Measurements from ENCODE around the gene HMGCS1. TPM values are rescaled to one million over a fixed set of nuclear protein-coding genes. Genes with fewer than 3 reads are reported as not detected.

Gene HMGCS1
- total and polyA plus RNA-seq, 4 donors, result 162 to 630 (median 458) TPM

- 50% methylated on average over 1 of the region's 1 CpG for WGBS (ENCODE audit: insufficient coverage)
- no peaks in the 10 kb centered on the region for H3K27me3 ChIP-seq (ENCODE audit: control insufficient read depth, insufficient read depth, low read length)
These were observed 71.0 kb downstream of the HMGCS1 start for GRCh38 chr5:43242196-43242595.

More at GRCh38 chr5:43242196-43242595, 71.0 kb downstream of the HMGCS1 start:
- no peak overlapping the region for H3K4me3 ChIP-seq (ENCODE audit: low read depth, low read length)
- DNase-seq (ENCODE audit: low read depth in 4 of 6, low spot score in 6 of 6), result no peak
- no peaks in the 10 kb centered on the region for H3K9me3 ChIP-seq (ENCODE audit: control insufficient read depth, insufficient read depth, low read length)
- no peak overlapping the region for H3K27ac ChIP-seq (ENCODE audit: low read depth, low read length)
- H3K4me1 ChIP-seq (ENCODE audit: control insufficient read depth, insufficient read depth, low read length), result no peaks in the 10 kb centered on the region
- peaks cover 19% of the 10 kb centered on the region for H3K36me3 ChIP-seq (ENCODE audit: control insufficient read depth, insufficient read depth, low read length)

Other genes with a start within 250 kb of the HMGCS1 start
- 10 to 100 TPM; 46.4 to 46.6 TPM for gene ZNF131, start 192.5 kb downstream of the HMGCS1 start, total RNA-seq
- 10 to 100 TPM; 48.1 to 48.3 TPM for gene ZNF131, start 192.5 kb downstream of the HMGCS1 start, polyA plus RNA-seq (ENCODE audit: insufficient read length in 2 of 2)
- gene NIM1K, start 121.2 kb downstream of the HMGCS1 start, total RNA-seq, result 1 to 10 TPM; 7.9 TPM
- gene NIM1K, start 121.2 kb downstream of the HMGCS1 start, polyA plus RNA-seq (ENCODE audit: insufficient read length in 2 of 2), result 10 to 100 TPM; 18.0 to 18.4 TPM
- gene CCL28, start 99.0 kb upstream of the HMGCS1 start, total RNA-seq, result 1 to 10 TPM; 2.6 to 6.1 TPM
- 1 to 10 TPM; 1.0 to 2.4 TPM for gene CCL28, start 99.0 kb upstream of the HMGCS1 start, polyA plus RNA-seq (ENCODE audit: insufficient read length in 2 of 2)
- 10 to 100 TPM; 15.4 to 32.1 TPM for gene TMEM267, start 170.5 kb upstream of the HMGCS1 start, total RNA-seq
- 10 to 100 TPM; 12.2 to 13.5 TPM for gene TMEM267, start 170.5 kb upstream of the HMGCS1 start, polyA plus RNA-seq (ENCODE audit: insufficient read length in 2 of 2)
- 1 to 10 TPM; 4.7 to 7.5 TPM for gene C5orf34, start 201.7 kb upstream of the HMGCS1 start, total RNA-seq
- 1 to 10 TPM; 4.5 TPM for gene C5orf34, start 201.7 kb upstream of the HMGCS1 start, polyA plus RNA-seq (ENCODE audit: insufficient read length in 2 of 2)
- 100 to 1,000 TPM; 131 to 135 TPM for gene PAIP1, start 243.7 kb upstream of the HMGCS1 start, total RNA-seq
- 100 to 1,000 TPM; 107 to 140 TPM for gene PAIP1, start 243.7 kb upstream of the HMGCS1 start, polyA plus RNA-seq (ENCODE audit: insufficient read length in 2 of 2)

Data from spinal cord (tissue), 10 donors.